Endothelial cell of umbilical vein (primary cell): ENCODE measurements around the gene UNC45A.

Source experiments
- FOS ChIP-seq: IDR thresholded peaks from 2 replicates; pipeline ENCODE4 v1.6.1; 2011; ENCODE audit warnings: mild to moderate bottlenecking, low read length, moderate library complexity, borderline replicate concordance; ENCODE audit not compliant: insufficient read depth
- POLR2A ChIP-seq: IDR thresholded peaks from 2 replicates; pipeline ENCODE4 v1.6.1; 2012; ENCODE audit warnings: low read depth, mild to moderate bottlenecking, control low read depth, low read length
- TF ChIP-seq, protein P1 (sequence below), 2 donors: IDR thresholded peaks; 1 replicate in 1 of 2; 2 replicates in 1 of 2; pipeline ENCODE4 v1.5.1; 2011; ENCODE audit warnings: low read length in 2 of 2, mild to moderate bottlenecking in 2 of 2, moderate library complexity in 2 of 2, control low read depth in 1 of 2, inconsistent platforms in 1 of 2, low read depth in 1 of 2; ENCODE audit not compliant: insufficient read depth in 1 of 2; ENCODE audit errors: extremely low read depth in 1 of 2
- TF ChIP-seq, protein P2 (sequence below): IDR thresholded peaks from 2 replicates; pipeline ENCODE4 v1.6.1; 2011; ENCODE audit not compliant: insufficient read depth, insufficient read length

DNA sequence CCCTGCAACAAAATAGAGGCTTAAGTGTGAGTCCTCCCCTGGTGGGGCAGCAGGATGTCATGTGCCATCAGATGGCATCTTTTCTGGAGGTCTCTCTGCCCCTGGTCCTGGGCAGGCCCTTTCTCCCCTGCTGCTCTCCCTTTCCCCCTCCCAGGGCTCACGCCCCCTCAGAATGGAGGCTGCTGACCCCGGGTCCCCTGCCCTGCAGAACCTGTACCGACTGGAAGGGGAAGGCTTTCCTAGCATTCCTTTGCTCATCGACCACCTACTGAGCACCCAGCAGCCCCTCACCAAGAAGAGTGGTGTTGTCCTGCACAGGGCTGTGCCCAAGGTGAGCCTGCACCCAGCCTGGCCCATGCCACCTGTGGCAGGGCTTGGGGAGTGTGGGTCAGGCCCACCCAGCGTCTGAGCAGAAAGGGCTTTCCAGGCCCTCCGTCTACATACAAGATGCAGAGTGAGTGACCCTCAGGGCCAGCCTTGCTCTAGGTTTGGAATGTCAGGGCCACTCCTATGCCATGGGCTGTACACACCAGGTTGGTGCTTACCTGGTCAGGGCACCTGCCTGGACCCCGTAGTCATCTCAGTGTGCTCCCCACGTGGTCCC lies 43.6 kb upstream of the UNC45A start:
- TF ChIP-seq, protein P1, sequence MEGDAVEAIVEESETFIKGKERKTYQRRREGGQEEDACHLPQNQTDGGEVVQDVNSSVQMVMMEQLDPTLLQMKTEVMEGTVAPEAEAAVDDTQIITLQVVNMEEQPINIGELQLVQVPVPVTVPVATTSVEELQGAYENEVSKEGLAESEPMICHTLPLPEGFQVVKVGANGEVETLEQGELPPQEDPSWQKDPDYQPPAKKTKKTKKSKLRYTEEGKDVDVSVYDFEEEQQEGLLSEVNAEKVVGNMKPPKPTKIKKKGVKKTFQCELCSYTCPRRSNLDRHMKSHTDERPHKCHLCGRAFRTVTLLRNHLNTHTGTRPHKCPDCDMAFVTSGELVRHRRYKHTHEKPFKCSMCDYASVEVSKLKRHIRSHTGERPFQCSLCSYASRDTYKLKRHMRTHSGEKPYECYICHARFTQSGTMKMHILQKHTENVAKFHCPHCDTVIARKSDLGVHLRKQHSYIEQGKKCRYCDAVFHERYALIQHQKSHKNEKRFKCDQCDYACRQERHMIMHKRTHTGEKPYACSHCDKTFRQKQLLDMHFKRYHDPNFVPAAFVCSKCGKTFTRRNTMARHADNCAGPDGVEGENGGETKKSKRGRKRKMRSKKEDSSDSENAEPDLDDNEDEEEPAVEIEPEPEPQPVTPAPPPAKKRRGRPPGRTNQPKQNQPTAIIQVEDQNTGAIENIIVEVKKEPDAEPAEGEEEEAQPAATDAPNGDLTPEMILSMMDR (IDR thresholded peaks at IDR 0.05; ENCODE audit: extremely low read depth in 1 of 2, insufficient read depth in 1 of 2, low read depth in 1 of 2, low read length in 2 of 2) = no peak
- TF ChIP-seq FOS (no peak), POLR2A (no peak)
- TF ChIP-seq, protein P2, sequence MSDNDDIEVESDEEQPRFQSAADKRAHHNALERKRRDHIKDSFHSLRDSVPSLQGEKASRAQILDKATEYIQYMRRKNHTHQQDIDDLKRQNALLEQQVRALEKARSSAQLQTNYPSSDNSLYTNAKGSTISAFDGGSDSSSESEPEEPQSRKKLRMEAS = no peak
